LHCN-M2 (cell line): ENCODE measurements around the gene FGF13. TPM values are rescaled to one million over a fixed set of nuclear protein-coding genes. Genes with fewer than 3 reads are reported as not detected.

ENCODE experiments used
- DNase-seq: peaks from one replicate; pipeline ENCODE4 v3.0.0-alpha.2; 2012; ENCODE audit warnings: low read depth
- total RNA-seq: library from RNA; depleted of rRNA; stranded (reverse); fragments of >200 nt; gene quantifications from 2 replicates; pipeline ENCODE4 v1.2.3, GENCODE V29; 2014

Gene FGF13
- total RNA-seq, 1 experiment from 2014 or later = 3.4 TPM

DNA sequence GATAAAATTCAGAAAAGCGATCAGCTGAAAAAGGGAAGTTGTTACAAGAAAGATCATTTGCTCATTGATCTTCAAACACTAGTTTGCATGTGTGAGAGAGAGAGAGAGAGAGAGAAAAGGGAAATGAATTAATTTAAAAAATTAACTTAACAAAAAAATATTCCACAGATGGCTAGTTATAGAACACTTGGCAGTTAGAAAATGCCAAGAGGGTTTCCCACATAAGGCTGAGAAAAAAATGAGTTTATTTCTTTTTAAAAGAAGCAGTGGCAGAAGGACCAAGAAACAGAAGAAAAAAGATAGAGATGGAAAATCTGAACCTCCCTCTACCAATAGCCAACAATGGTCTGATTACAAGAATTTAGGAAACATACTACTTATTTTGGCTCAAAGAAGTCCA, 47.1 kb downstream of the FGF13 start:
- no peak for DNase-seq

DNA sequence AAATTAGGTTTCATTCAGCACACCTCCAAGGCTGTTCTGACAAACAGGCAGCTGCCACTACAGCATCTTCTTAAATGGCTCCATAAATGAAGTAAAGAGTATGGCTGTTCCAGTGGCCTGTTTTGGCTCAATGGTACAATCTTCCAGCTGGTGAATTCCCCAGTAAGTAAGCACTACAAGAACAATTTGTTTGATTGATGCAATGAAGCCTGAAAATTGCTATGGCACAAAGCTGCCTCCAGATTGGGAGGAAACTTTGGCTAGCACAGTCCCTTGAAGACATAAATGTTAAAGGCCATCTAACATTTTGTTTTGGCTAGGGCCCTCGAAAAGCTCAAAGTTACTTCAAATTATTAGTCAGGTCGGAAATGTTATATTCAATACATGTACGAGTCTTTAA, 47.5 kb downstream of the FGF13 start:
- DNase-seq = no peak

- no peak for DNase-seq
Observed at GRCh38 chrX:138651494-138651893, 60.0 kb downstream of the FGF13 start.

- no peak for DNase-seq
Observed at GRCh38 chrX:138648568-138648967, 62.9 kb downstream of the FGF13 start.

DNA sequence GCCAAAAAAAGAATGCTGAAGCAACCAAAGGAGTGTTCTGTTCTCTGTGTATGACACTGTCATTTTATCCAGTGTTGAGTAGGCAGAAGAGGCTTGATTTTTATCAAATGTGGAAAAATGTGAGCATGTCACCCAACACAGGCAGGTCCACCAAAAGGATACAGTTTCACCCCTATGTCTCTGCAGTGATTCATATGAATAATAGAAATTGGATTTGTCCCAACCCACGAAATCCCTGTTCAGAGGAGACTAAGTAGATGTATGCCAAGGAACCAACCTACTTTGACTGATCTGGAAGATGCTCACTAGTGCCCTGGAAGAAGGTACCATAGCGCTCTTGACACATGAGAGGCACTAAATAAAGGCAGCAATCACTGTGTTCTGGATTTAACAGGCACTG, 72.5 kb downstream of the FGF13 start:
- DNase-seq = no peak
